K562 (cell line): Measurements from ENCODE around the gene CSNK1G2. TPM values are rescaled to one million over a fixed set of nuclear protein-coding genes. Genes with fewer than 3 reads are reported as not detected.

ENCODE experiments used
- FOXM1 ChIP-seq, 2 experiments: fragments of 450-650 bp in 1 of 2; sonication (generic) in 1 of 2; formaldehyde crosslinking in 1 of 2; IDR thresholded peaks; 2 replicates each; pipeline versions ENCODE4 v1.6.1 to v1.9.0; 2017 to 2022; ENCODE audit warnings: low read depth in 2 of 2, mild to moderate bottlenecking in 2 of 2, missing genetic modification reagents in 1 of 2, moderate library complexity in 1 of 2
- NFRKB ChIP-seq: fragments of 450-650 bp; IDR thresholded peaks from 2 replicates; pipeline ENCODE4 v1.6.1; 2016; ENCODE audit warnings: low read depth
- polyA plus RNA-seq, 8 experiments: library from polyadenylated mRNA; depleted of rRNA in 4 of 8; stranded (reverse) in 5 of 8; unstranded in 3 of 8; fragments of >200 nt; fragmentation: Nextera tagmentation in 2 of 8; fragmentation: Illumina TruSeq in 1 of 8; extraction: Ambion mirVana in 2 of 8; extraction: Trizol in 1 of 8; gene quantifications; 2 replicates each; pipeline versions ENCODE4 v1.2.1 to v1.2.3, GENCODE V29; 2011 to 2014; ENCODE audit warnings: inconsistent platforms in 1 of 8, missing spikeins in 1 of 8
- total RNA-seq, 7 experiments: library from RNA; depleted of rRNA in 6 of 7; stranded (reverse); fragments of >200 nt in 6 of 7; fragmentation: Illumina TruSeq in 2 of 7; extraction: Trizol in 2 of 7; gene quantifications; 2 replicates each; pipeline versions ENCODE4 v1.2.1 to v1.2.3, GENCODE V29; 2011 to 2021; ENCODE audit warnings: low replicate concordance in 1 of 7
- TF ChIP-seq, protein P1 (sequence below), 2 experiments: fragments of 450-650 bp in 1 of 2; sonication (generic) in 1 of 2; formaldehyde crosslinking in 1 of 2; IDR thresholded peaks; 2 replicates each; pipeline versions ENCODE4 v1.7.1 to v1.9.0; 2016 to 2022; ENCODE audit warnings: inconsistent platforms in 1 of 2, mild to moderate bottlenecking in 1 of 2, missing genetic modification reagents in 1 of 2
- TF ChIP-seq, protein P2 (sequence below): fragments of 250-450 bp; sonication (Bioruptor Pico); IDR thresholded peaks from 2 replicates; pipeline ENCODE4 v1.5.0; 2021; ENCODE audit warnings: mild to moderate bottlenecking, moderate library complexity
- TF ChIP-seq, protein P3 (sequence below): fragments of 250-450 bp; sonication (Bioruptor Pico); IDR thresholded peaks from 2 replicates; pipeline ENCODE4 v1.5.1; 2021; ENCODE audit warnings: mild to moderate bottlenecking

CSNK1G2 gene
- total and polyA plus RNA-seq, 9 of the 15 experiments (the other 6 are each of a cell fraction or from before 2014, with no cell fraction given) = 0.48 to 119 (median 49.5) TPM

DNA sequence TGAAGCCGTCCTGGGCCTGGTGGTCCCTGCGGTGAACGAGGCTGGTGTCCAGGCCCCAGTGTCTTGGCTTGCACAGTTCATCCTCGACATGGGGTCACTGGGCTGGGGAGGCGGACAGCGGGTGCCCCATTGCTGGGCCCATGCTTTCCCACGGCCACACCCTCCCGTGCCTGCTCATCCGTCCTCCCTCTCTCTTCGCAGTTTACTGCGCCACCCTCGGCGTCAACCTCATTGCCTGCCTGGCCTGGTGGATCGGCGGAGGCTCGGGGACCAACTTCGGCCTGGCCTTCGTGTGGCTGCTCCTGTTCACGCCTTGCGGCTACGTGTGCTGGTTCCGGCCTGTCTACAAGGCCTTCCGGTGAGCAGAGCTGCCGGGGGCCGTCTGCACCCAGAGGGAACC is 23.0 kb upstream of the CSNK1G2 start (continued):
- TF ChIP-seq, protein P1, sequence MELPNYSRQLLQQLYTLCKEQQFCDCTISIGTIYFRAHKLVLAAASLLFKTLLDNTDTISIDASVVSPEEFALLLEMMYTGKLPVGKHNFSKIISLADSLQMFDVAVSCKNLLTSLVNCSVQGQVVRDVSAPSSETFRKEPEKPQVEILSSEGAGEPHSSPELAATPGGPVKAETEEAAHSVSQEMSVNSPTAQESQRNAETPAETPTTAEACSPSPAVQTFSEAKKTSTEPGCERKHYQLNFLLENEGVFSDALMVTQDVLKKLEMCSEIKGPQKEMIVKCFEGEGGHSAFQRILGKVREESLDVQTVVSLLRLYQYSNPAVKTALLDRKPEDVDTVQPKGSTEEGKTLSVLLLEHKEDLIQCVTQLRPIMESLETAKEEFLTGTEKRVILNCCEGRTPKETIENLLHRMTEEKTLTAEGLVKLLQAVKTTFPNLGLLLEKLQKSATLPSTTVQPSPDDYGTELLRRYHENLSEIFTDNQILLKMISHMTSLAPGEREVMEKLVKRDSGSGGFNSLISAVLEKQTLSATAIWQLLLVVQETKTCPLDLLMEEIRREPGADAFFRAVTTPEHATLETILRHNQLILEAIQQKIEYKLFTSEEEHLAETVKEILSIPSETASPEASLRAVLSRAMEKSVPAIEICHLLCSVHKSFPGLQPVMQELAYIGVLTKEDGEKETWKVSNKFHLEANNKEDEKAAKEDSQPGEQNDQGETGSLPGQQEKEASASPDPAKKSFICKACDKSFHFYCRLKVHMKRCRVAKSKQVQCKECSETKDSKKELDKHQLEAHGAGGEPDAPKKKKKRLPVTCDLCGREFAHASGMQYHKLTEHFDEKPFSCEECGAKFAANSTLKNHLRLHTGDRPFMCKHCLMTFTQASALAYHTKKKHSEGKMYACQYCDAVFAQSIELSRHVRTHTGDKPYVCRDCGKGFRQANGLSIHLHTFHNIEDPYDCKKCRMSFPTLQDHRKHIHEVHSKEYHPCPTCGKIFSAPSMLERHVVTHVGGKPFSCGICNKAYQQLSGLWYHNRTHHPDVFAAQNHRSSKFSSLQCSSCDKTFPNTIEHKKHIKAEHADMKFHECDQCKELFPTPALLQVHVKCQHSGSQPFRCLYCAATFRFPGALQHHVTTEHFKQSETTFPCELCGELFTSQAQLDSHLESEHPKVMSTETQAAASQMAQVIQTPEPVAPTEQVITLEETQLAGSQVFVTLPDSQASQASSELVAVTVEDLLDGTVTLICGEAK (IDR thresholded peaks at IDR 0.05) = no peak
- TF ChIP-seq, protein P1 (CRISPR knock-in tag; IDR thresholded peaks at IDR 0.05) = no peak
- TF ChIP-seq NFRKB (no peak), FOXM1 (IDR thresholded peaks at IDR 0.05; ENCODE audit: low read depth) (no peak), FOXM1 (CRISPR knock-in tag; IDR thresholded peaks at IDR 0.05; ENCODE audit: low read depth) (no peak)
- TF ChIP-seq, protein P2, sequence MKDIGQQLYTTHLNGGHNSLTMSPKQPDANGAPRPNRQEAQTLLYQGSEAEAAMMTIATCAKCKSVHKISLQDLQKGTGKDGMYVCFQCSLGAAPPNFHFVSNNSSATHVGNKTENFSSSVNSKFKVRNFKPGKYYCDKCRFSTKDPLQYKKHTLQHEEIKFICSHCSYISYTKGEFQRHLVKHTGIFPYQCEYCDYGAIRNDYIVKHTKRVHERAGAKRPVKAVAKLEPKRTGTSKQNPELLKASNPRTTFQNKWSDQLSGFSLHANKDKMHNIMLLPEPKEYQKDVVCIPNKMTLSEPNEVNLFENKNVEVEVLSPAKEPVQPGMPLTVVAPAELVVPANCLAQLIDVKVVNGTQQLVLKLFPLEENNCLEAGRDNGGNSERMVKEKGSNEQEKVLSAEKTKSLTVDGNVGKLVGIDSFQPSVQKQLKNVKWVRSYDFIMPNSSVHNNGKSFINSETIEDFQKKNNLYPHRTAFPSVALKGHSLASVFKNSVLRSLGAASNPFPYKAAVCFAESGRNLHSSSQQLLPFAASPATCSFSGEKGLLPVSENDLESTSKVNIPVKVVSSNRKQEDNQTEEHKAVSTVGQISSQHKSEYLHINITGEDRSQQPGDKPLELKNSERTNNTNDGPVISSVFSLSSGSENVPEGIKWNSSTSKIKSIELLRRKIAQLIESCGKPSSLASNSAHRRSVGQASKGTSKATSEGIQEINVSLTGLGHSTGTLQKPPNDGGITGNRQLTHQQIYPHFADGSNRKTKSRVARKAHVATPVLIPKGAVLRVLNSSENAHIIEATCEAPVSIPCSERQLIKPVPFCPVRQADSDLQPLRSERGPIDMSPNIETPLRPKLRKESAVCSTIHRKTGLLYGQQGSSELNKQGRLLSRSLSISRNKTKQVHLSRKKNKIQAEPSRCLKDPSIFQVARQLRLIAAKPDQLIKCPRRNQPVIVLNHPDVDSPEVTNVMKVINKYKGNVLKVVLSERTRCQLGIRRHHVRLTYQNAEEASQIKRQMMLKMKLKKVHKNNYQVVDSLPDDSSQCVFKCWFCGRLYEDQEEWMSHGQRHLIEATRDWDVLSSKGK (CRISPR knock-in tag) = no peak
- TF ChIP-seq, protein P3, sequence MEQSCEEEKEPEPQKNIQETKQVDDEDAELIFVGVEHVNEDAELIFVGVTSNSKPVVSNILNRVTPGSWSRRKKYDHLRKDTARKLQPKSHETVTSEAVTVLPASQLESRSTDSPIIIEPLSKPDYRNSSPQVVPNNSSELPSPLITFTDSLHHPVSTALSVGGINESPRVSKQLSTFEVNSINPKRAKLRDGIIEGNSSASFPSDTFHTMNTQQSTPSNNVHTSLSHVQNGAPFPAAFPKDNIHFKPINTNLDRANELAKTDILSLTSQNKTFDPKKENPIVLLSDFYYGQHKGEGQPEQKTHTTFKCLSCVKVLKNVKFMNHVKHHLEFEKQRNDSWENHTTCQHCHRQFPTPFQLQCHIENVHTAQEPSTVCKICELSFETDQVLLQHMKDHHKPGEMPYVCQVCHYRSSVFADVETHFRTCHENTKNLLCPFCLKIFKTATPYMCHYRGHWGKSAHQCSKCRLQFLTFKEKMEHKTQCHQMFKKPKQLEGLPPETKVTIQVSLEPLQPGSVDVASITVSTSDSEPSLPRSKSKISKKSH (CRISPR knock-in tag) = no peak
- TF ChIP-seq, all 486 proteins: peak for 0
